HG03039 (cell line): ENCODE data around the gene C1QL3.

Source experiments
- ATAC-seq: cut with Tn5 transposase; IDR thresholded peaks from one replicate; pipeline ENCODE4 v1.9.1; 2021; ENCODE audit warnings: mild to moderate bottlenecking, moderate library complexity; ENCODE audit not compliant: unreplicated experiment

Gene C1QL3

GRCh38 chr10:16521311-16522016, at the start of gene C1QL3:
TSS of gene C1QL3 (minus strand) at chr10:16521879. CDS start at chr10:16521065, 814 bp downstream.
- ATAC-seq = no peak

DNA sequence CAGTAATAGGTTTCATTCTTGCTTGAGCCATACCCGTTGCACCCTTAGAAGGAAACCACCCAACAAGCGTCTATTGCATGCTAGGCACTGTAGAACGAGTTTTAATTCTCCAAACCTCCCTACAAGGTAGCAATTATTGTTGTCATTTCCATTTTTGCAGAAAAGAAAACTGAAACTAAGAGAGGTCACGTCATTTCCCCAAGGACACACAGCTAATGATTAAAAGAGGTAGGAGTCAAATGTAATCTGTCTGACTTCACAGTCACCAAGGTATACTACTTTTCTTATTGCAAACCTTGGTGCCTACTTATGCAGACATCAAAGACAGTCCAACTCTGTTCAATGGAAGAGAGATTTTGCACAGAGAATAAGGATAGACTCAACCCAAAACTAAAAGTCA, 49.1 kb upstream of the C1QL3 start:
- ATAC-seq = peak; percentile 91

DNA sequence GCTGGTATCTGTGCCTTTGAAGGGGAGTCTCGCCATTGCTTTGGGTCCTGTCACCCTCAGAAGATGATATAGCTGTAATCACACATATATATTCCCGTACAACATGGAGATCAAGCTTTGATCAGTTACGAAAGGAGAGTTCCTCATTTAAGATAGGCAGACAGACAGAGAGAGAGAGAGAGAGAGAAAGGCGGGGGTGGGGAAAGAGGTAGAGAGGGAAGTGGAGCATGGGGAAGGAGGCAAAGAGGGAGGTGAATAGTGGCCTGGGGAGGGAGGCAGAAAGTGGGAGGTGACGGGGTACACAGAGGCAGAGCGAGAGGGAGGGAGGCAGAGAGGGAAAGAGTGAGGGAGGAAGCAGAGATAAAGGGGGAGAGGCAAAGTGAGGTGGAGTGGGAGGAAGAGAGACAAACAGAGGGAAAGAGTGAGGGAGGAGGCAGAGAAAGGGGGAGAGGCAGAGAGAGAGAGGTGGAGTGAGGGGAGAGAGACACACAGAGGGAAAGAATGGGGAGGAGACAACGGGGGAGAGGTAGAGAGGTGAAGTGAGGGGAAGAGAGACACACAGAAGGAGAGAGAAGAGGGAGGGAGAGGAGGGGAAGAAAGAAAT, 44.6 kb upstream of the C1QL3 start:
- no peak for ATAC-seq

- ATAC-seq = no peak
Observed at GRCh38 chr10:16565604-16566003, 43.9 kb upstream of the C1QL3 start.

GRCh38 chr10:16562891-16563290, 41.2 kb upstream of the C1QL3 start:
- no peak for ATAC-seq

- ATAC-seq = no peak
Observed at GRCh38 chr10:16559236-16559773, 37.6 kb upstream of the C1QL3 start.

DNA sequence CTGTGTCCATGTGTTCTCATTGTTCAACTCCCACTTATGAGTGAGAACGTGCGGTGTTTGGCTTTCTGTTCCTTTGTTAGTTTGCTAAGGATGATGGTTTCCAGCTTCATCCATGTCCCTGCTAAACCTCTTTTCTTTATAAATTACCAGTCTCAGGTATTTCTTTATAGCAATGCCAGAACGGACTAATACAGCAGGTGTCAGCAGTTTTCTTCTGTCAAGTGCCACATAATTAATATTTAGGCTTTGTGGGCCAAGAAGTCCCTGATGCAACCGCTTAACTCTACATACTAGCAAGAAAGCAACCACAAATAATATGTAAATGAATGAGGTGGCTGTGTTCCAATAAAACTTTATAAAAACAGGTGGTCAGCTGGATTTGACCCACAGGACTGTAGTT, 26.3 kb upstream of the C1QL3 start:
- no peak for ATAC-seq

- ATAC-seq = peak; percentile 53
Observed at GRCh38 chr10:16545116-16545736, 23.5 kb upstream of the C1QL3 start.

GRCh38 chr10:16544591-16544990, 22.9 kb upstream of the C1QL3 start:
- ATAC-seq = no peak

GRCh38 chr10:16544099-16544498, 22.4 kb upstream of the C1QL3 start:
- no peak for ATAC-seq

DNA sequence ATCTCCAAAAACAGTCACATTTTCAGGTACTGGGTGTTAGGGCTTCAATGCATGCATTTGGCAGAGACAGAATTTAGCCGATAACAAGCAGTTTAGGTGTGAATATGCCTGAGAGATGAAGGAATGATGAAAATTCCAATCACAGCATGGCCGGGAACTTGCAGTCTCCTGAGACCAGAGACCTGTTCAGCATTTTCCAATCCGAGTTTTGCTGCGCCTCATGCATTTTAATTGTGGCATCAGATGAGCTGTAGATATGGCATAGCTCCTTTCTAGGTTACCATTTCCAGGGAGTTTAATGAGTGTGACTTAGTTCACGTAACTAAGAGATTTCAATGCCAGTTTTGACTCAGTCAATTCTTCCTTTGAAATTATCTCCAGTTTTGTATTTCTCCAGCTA, 14.5 kb upstream of the C1QL3 start:
- ATAC-seq = no peak

DNA sequence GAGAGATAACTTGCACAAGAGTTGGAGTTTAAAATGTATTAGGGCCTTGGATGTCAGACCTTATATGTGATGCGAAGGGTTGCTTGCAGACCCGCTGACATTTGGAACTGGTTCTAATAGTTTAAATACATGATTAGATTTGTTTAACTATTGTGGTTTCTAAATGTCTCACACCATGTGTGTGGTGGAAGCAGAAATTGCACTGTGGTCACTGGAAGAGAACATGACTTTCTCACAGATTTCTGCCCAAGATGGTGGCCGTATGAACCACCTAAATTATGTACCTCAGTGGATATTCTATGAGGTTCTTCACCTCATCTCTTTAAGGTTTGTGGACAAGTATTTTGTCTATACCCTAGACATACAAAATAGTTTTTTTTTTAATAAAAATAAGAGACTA, 8.2 kb upstream of the C1QL3 start:
- no peak for ATAC-seq

GRCh38 chr10:16527452-16527851, 5.8 kb upstream of the C1QL3 start:
- no peak for ATAC-seq

GRCh38 chr10:16520900-16521299, 779 bp downstream of the C1QL3 start:
- no peak for ATAC-seq

- no peak for ATAC-seq
Observed at GRCh38 chr10:16519908-16520861, 1.5 kb downstream of the C1QL3 start.

DNA sequence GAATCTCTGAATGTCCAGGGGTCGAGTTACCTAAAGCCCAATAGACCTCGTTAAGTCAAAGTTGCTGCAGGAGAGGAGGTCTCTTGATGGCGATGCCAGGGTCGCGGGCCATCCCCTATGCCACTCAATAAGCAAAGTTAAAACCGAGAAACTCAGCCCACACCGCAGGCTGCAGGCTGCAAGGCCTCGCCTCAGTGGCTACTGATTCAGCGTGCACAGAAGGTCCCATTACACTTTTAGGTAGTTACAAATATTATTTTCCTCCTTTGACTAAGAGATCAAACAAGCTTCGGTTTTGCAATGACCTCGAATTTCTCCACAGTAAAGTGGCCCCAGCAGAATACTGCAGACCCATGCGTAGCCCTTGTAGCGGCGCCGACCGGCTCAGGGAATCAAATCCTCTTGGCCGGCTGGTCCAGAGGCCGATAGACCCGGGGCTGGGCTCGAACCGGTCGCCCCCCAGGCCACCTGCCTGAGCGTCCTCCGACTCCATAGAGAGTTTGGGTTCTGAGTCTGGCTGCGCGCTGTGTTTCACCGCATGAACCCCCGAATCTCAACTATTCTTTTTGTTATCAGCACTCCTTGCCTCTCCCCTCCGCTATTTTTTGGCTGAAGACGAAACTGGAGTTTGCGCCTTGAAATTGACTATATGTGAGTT, 2.3 kb downstream of the C1QL3 start:
- ATAC-seq = peak; percentile 43

- ATAC-seq = no peak
Observed at GRCh38 chr10:16518822-16519221, 2.9 kb downstream of the C1QL3 start.

- ATAC-seq = no peak
Observed at GRCh38 chr10:16510843-16511242, 10.8 kb downstream of the C1QL3 start.

DNA sequence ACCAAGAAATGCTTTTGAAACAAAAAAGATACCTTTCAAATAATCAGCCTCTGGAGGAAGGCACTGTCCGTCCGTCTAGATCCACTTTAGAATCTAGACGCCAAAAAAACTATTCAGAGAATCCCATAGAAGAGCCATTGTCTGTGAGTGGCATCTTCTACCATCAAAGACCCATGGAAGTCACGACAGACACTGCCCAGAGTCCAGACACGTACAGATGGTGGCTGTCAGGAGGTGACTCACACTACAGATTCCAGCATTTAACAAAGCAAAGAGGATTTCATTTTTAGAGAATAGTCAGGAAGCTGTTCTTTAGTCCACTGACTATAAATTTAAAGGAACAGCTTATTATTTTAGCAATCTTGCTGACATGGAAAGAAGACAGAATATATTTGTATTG, 11.7 kb downstream of the C1QL3 start:
- ATAC-seq = no peak

GRCh38 chr10:16505161-16505560, 16.5 kb downstream of the C1QL3 start:
- no peak for ATAC-seq
